ENCODE data around the gene ZFHX3.

ZFHX3 gene

GRCh38 chr16:72824761-72825160, 223.2 kb downstream of the ZFHX3 start:
- no peak for DNase-seq (ENCODE audit: low spot score)

DNA sequence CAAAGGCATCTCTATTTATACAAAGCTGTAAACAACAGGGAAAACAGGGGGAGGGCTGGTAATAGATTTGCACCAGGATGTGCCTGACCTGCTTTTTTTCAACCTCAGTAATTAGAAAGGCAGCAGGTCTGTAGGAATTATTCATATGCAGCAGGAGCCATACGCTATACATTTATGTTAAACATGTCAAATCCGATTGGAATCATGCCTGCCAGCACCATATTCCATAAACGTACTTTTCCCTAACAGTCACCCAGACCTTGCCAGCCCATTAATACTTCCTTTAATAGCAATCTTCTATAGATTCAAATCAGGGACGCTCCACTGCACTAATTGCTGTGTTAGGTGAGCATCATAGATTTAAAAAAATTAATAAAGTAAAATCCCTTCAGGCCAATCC, 223.9 kb downstream of the ZFHX3 start:
- DNase-seq (ENCODE audit: low spot score): no peak

DNA sequence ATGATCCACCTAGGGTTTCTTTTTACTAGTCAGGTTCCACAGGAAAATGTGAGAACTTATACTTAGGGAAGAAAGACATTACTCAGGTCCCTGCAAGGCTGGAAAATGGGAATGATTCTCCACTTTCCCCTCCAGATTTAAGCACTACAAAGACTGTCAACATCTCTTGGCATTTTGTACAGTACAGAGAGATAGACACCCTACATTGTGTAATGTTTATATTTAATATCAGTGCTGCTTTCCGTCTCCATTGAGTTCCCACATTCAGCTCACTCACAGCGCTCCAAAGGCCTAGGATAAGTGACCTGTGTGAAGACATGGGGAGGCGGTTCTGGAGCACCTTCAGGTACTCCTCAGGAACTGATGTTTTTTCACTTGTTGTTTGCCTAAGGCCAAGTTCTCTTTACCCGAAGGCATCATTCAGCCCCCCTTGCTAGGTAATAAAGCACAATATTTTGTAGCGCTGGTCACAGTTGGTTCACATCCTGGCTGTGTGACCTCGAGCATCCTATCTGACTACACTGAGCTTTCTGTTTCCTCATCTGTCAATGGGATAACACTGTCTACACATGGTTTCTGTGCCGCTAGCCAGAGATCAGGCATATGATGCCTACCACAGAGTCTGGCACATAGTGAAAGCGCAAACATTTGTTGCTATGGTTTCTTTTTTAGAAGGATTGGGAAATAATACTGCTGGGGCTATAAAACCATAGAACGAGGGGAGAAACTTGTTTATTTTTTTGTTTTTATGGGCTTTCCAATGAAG, 226.6 kb downstream of the ZFHX3 start:
- no peak for DNase-seq (ENCODE audit: low spot score)

DNA sequence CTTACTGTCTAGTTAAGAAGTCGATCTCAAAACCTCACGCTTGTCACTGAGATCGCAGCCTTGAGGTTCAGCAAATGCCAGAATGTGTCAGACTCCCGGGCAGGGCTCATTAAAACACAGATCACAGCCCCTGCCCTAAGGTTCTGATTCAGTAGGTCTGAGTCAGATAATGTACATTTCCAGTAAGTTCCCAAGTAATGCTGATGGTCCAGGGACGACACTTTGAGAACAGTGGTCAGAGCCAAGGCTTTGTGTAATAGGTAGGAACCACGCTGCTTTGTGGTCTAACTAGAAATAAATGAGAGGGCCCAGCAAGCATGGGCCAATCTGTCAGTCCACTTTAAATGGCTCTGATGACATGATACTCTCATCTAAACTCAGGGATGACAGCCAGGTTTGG, 228.6 kb downstream of the ZFHX3 start:
- no peak for DNase-seq (ENCODE audit: low spot score)

GRCh38 chr16:72818236-72818845, 229.6 kb downstream of the ZFHX3 start:
- no peak for DNase-seq (ENCODE audit: low spot score)

DNA sequence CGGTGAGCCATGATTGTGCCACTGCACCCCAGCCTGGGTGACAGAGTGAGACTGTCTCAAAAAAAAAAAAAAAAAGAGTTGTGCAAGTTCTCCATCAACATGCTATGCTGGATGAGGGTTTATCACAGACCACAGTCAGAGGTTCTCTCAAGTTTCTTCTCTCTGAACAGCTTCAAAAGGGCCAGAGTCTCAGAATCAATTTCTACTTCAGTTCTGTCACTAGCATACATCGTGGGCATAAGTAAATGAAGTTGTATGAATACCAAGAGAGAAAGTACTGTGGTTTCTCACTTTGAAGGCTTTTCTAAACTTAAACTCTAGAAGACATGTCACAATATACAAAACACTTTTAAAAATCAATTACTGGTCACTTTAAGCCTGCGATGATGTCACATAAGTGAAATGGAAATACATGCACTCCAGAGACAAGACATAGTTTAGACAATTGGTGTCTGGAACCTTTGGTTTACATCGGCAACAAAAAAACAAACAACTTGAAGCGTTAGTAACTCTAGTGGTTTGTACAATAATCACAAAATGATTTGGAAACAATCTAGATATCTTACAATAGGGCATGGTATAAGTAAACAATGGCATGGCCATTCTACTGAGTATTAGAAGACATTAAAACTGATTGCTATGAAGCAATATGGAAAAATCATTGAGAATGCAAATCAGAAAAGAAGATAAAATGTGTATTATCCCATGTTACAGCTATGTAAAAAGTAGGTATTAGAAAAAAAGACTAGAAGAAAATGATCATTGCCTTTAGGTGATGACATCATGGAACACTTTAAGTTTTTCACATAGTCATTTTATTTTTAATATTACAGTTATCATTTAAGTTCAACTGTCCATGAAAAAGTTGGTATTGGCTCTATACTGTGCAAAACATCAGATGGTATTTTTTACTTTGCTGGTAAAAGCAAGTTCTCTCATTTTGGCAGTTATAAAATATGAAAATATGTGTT, 232.3 kb downstream of the ZFHX3 start:
- no peak for DNase-seq (ENCODE audit: low spot score)

DNA sequence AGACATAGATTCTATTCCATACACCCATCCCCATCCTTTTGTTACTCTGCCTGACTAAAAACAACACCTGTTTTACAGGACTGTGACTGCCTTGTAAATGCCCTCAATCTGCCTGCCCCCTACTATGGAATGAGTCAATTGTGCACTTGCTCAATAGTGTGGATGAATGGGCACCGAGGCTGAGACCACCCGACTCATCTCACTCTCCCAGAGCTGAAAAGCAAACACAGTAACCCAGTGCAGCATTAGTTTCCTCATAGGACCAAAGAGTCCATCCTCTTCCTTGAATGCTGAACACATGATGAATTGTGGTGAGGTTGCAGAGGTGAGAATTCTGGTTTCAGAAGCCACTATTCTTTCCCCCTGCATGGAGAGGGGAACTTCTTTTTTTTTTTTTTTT, 233.7 kb downstream of the ZFHX3 start:
- no peak for DNase-seq (ENCODE audit: low spot score)

- no peak for DNase-seq (ENCODE audit: low spot score)
These were observed 235.3 kb downstream of the ZFHX3 start for GRCh38 chr16:72812672-72813071.

- no peak for DNase-seq (ENCODE audit: low spot score)
These were observed 236.1 kb downstream of the ZFHX3 start for GRCh38 chr16:72811876-72812275.

DNA sequence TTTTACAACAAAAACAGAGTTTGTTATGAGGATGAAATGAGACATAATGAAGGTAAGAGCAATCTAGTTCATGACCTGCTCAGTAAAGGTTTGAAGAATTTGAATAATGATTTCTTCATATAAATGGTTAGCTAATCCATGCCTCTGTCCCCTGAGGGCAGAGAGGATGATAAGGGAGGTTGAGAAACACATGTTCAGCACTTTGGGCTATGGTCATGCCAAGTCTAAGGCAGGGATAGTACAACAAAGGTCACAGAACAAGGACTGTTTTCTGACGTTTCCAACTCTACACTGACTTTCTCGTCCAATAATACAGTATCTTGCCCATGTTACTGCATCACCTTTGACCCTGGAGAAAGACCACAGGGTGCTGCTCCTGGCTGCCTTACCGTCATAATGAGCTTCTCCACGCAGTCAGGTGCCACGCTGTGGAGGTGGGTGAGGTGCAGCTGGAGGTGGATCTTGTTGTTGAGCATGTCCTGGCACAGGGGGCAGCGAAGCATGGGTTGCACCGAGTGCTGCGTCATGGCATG, 236.7 kb downstream of the ZFHX3 start:
- no peak for DNase-seq (ENCODE audit: low spot score)

DNA sequence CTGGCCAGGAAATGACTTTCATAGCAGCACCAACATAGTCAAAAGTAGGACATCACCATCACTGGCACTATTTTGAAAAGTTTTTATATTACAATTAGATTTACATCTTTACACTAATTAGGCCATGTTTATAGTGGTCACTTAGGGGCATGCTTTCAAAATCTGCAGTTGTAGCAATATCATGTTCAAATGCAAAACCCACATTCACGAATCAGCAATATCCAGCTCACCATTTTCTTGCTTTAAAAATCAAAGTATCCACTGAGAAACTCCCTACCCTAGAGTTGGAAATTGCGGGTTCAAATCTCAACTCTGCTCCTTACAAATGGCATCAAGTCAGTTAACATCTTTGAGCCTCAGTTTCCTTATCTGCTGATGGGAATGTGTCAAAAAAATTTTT, 237.4 kb downstream of the ZFHX3 start:
- no peak for DNase-seq (ENCODE audit: low spot score)

GRCh38 chr16:72809446-72809845, 238.5 kb downstream of the ZFHX3 start:
- no peak for DNase-seq (ENCODE audit: low spot score)

GRCh38 chr16:72808754-72809153, 239.2 kb downstream of the ZFHX3 start:
- DNase-seq (ENCODE audit: low spot score): no peak

DNA sequence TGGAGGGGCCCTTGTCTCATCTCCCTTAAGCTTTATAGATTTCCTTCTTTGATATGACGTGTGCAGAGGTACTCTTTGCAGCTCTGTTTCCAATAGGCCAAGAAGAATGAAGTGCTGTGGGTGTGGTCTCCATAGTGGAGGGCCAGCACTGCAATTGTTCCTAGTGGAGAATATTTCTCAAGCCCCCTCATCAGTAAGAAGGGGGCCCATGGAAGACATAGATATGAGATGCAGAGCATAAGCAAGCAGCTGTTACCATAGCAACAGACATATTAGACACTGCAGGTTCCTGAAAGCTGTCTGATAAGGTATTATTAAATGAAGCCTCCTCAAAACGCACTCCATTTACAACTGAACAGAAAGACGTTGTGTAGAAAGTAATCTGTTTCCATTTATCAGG, 240.7 kb downstream of the ZFHX3 start:
- DNase-seq (ENCODE audit: low spot score): no peak

- no peak for DNase-seq (ENCODE audit: low spot score)
These were observed 242.4 kb downstream of the ZFHX3 start for GRCh38 chr16:72805486-72805885.

GRCh38 chr16:72800524-72801161, 247.3 kb downstream of the ZFHX3 start:
- no peak for DNase-seq (ENCODE audit: low spot score)

DNA sequence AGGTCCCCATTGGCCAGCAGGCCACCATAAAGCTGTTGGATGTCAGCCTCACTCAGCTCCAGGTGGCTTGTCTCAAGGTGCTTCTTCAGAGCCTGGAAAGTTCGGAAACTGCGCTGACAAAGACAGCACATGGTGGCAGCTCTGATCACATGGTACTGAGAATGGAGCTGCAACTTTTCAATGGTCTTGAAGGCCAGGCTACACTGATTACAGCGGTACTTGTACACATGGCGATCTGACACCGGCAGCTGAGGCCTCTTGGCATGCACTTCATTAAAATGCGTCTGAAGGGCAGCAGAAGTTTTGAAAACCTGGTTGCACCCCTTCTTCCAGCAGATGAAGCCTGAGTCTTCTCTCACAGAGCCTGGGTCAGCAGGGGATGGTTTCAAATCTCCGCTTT, 249.7 kb downstream of the ZFHX3 start:
- no peak for DNase-seq (ENCODE audit: low spot score)

DNA sequence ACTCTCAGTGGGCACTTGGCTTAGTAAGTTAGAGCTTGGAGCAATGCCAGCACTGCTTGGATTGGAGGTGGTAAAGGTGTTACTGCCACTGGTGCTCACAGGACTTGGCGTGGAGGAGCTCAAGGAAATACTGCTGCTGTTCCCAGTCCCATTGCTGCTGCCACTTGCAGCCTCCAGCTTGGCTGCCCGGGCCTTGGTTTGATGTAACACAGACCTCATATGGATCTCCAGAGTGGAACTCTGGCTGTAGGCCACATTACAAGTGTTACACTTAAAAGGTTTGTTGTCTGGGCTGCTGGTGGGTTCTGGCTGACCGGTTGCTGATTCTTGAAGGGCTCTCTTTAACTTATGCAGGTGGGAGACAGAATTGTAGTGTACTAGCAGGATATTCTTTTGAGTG, 250.3 kb downstream of the ZFHX3 start:
- DNase-seq (ENCODE audit: low spot score): no peak

- DNase-seq (ENCODE audit: low spot score): no peak
These were observed 251.7 kb downstream of the ZFHX3 start for GRCh38 chr16:72796222-72796621.

- no peak for DNase-seq (ENCODE audit: low spot score)
These were observed 252.9 kb downstream of the ZFHX3 start for GRCh38 chr16:72794986-72795385.

GRCh38 chr16:72794319-72794718, 253.6 kb downstream of the ZFHX3 start:
- DNase-seq (ENCODE audit: low spot score): no peak

DNA sequence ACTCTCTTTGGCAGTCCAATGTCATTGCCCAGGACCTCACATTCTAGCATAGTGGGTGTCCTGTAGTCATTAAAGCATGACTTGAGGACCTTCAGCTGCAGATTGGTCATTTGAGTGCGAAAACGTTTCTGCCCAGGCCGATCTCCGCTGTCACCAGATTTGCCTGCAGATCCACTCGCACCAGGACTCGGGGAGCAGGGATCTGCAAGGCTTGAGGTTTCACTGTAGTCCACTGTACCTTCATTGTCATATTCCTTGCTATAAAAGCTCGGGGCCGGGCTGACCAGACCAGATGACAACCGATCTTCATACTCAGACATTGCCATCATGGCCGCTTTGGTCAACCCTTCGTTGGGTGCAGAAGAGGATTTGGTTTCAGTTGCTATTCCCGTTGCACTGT, 254.2 kb downstream of the ZFHX3 start:
- no peak for DNase-seq (ENCODE audit: low spot score)
